ENCODE data around the gene TCTA.

TCTA gene

GRCh38 chr3:49383387-49383786, 28.8 kb upstream of the TCTA start:
- peaks cover 65% of the 10 kb centered on the region for H3K36me3 ChIP-seq (ENCODE audit: insufficient read depth, low read length)
- no peak overlapping the region for H3K4me3 ChIP-seq (ENCODE audit: low read depth, low read length, poor library complexity, severe bottlenecking)
- TF ChIP-seq CTCF (IDR thresholded peaks at IDR 0.05; ENCODE audit: low read length) = no peak
- no peak for TF ChIP-seq EZH2 (IDR thresholded peaks at IDR 0.05; ENCODE audit: borderline replicate concordance, low read length)
- no peak overlapping the region for H2AFZ ChIP-seq (ENCODE audit: low read length)
- no peaks in the 10 kb centered on the region for H3F3A ChIP-seq (ENCODE audit: insufficient read depth, low read length)
- peaks cover 94% of the 10 kb centered on the region for H3K79me2 ChIP-seq (ENCODE audit: insufficient read depth, low read length)
- H3K27me3 ChIP-seq (ENCODE audit: insufficient read depth, low read length) = no peaks in the 10 kb centered on the region
- H3K27ac ChIP-seq (ENCODE audit: low read depth, low read length, poor library complexity, severe bottlenecking) = no peak overlapping the region
- H4K20me1 ChIP-seq (ENCODE audit: insufficient read depth, low read length) = no peaks in the 10 kb centered on the region
- H3K9me3 ChIP-seq (ENCODE audit: low read length) = peaks cover 13% of the 10 kb centered on the region
- no peak overlapping the region for H3K4me2 ChIP-seq (ENCODE audit: low read length)
- H3K4me1 ChIP-seq (ENCODE audit: insufficient read depth, low read length, severe bottlenecking) = peaks cover 6% of the 10 kb centered on the region
- no peak overlapping the region for H3K9ac ChIP-seq (ENCODE audit: low read length)
- no peaks in the 10 kb centered on the region for H3K9me2 ChIP-seq (ENCODE audit: low read depth, low read length)

- Histone ChIP-seq H3K9ac (ENCODE audit: low read length) (no peak overlapping the region), H3K4me3 (ENCODE audit: low read depth, low read length, poor library complexity, severe bottlenecking) (no peak overlapping the region), H3K36me3 (ENCODE audit: insufficient read depth, low read length) (peaks cover 70% of the 10 kb centered on the region), H3K4me1 (ENCODE audit: insufficient read depth, low read length, severe bottlenecking) (peaks cover 6% of the 10 kb centered on the region), H3K27me3 (ENCODE audit: insufficient read depth, low read length) (no peaks in the 10 kb centered on the region), H2AFZ (ENCODE audit: low read length) (no peak overlapping the region), H3K9me3 (ENCODE audit: low read length) (peaks cover 5% of the 10 kb centered on the region; the same call in 1 of the 2 replicates), H3K27ac (ENCODE audit: low read depth, low read length, poor library complexity, severe bottlenecking) (no peak overlapping the region), H3K9me2 (ENCODE audit: low read depth, low read length) (no peaks in the 10 kb centered on the region), H3K79me2 (ENCODE audit: insufficient read depth, low read length) (peaks cover 94% of the 10 kb centered on the region), H3F3A (ENCODE audit: insufficient read depth, low read length) (no peaks in the 10 kb centered on the region), H4K20me1 (ENCODE audit: insufficient read depth, low read length) (no peaks in the 10 kb centered on the region), H3K4me2 (ENCODE audit: low read length) (no peak overlapping the region)
- TF ChIP-seq CTCF (IDR thresholded peaks at IDR 0.05; ENCODE audit: low read length) = no peak
- TF ChIP-seq EZH2 (IDR thresholded peaks at IDR 0.05; ENCODE audit: borderline replicate concordance, low read length) = no peak
Observed at GRCh38 chr3:49385617-49386016, 26.6 kb upstream of the TCTA start.

GRCh38 chr3:49386056-49386756, 26.0 kb upstream of the TCTA start:
- Histone ChIP-seq H4K20me1 (ENCODE audit: insufficient read depth, low read length) (no peaks in the 10 kb centered on the region), H3K4me1 (ENCODE audit: insufficient read depth, low read length, severe bottlenecking) (peaks cover 6% of the 10 kb centered on the region), H3K4me3 (ENCODE audit: low read depth, low read length, poor library complexity, severe bottlenecking) (no peak overlapping the region), H3K9me2 (ENCODE audit: low read depth, low read length) (no peaks in the 10 kb centered on the region), H2AFZ (ENCODE audit: low read length) (no peak overlapping the region), H3K27ac (ENCODE audit: low read depth, low read length, poor library complexity, severe bottlenecking) (no peak overlapping the region), H3F3A (ENCODE audit: insufficient read depth, low read length) (no peaks in the 10 kb centered on the region), H3K9me3 (ENCODE audit: low read length) (peaks cover 5% of the 10 kb centered on the region; the same call in 1 of the 2 replicates), H3K79me2 (ENCODE audit: insufficient read depth, low read length) (peaks cover 93% of the 10 kb centered on the region), H3K27me3 (ENCODE audit: insufficient read depth, low read length) (no peaks in the 10 kb centered on the region), H3K4me2 (ENCODE audit: low read length) (no peak overlapping the region), H3K36me3 (ENCODE audit: insufficient read depth, low read length) (peaks cover 67% of the 10 kb centered on the region), H3K9ac (ENCODE audit: low read length) (no peak overlapping the region)
- TF ChIP-seq EZH2 (IDR thresholded peaks at IDR 0.05; ENCODE audit: borderline replicate concordance, low read length) = no peak
- no peak for TF ChIP-seq CTCF (IDR thresholded peaks at IDR 0.05; ENCODE audit: low read length)
